ENCODE data around the gene DGAT2L6. TPM values are rescaled to one million over a fixed set of nuclear protein-coding genes. Genes with fewer than 3 reads are reported as not detected.

DGAT2L6 gene
- total and polyA plus RNA-seq, 8 donors = not detected

- ATAC-seq (no peak), DNase-seq (no peak), FAIRE-seq (no peak)
- WGBS, 2 donors = 74 to 80% methylated on average over 3 of the region's 3 CpGs
- Histone ChIP-seq H3K36me3 (no peaks in the 10 kb centered on the region), H3K9me3 (no peaks in the 10 kb centered on the region), H3K4me3 (no peak overlapping the region), H3K27ac (no peak overlapping the region), H3K27me3 (peaks cover 0 to 5% (median 0%) of the 10 kb centered on the region in 4 donors), H3K4me1 (no peaks in the 10 kb centered on the region)
- intact Hi-C loops (cut with DNase I) = no loop called here
- TF ChIP-seq, protein P1, sequence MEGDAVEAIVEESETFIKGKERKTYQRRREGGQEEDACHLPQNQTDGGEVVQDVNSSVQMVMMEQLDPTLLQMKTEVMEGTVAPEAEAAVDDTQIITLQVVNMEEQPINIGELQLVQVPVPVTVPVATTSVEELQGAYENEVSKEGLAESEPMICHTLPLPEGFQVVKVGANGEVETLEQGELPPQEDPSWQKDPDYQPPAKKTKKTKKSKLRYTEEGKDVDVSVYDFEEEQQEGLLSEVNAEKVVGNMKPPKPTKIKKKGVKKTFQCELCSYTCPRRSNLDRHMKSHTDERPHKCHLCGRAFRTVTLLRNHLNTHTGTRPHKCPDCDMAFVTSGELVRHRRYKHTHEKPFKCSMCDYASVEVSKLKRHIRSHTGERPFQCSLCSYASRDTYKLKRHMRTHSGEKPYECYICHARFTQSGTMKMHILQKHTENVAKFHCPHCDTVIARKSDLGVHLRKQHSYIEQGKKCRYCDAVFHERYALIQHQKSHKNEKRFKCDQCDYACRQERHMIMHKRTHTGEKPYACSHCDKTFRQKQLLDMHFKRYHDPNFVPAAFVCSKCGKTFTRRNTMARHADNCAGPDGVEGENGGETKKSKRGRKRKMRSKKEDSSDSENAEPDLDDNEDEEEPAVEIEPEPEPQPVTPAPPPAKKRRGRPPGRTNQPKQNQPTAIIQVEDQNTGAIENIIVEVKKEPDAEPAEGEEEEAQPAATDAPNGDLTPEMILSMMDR (IDR thresholded peaks at IDR 0.05) = no peak
These were observed 5.1 kb upstream of the DGAT2L6 start for GRCh38 chrX:70172221-70172620.

DNA sequence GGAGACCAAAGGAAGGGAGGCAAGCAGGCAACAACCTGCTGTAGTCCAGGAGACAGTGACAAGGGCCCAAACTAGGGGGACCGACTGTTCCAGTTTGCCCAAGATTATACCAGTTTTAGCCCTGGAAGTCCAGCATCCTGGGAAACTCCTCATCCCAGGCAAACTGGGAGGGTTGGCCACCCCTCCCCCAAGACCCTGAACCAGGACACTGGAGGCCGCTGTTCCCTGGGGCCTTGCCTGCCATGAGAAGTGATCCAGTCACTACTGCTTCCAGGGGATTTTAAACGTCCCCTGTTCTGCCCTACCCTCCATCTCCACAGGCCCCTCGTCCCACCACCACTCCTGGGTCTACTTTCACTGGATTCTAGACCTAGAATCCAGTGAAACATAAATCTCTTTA lies 4.3 kb upstream of the DGAT2L6 start:
- WGBS, 2 donors = 61 to 71% methylated on average over 4 of the region's 4 CpGs
- TF ChIP-seq, protein P1 (IDR thresholded peaks at IDR 0.05) = no peak
- Histone ChIP-seq H3K4me3 (no peak overlapping the region), H3K36me3 (no peaks in the 10 kb centered on the region), H3K27ac (no peak overlapping the region), H3K9me3 (no peaks in the 10 kb centered on the region), H3K27me3 (peaks cover 0 to 5% (median 0%) of the 10 kb centered on the region in 4 donors), H3K4me1 (no peaks in the 10 kb centered on the region)
- intact Hi-C loops (cut with DNase I) = no loop called here
- DNase-seq (no peak), ATAC-seq (no peak), FAIRE-seq (no peak)

DNA sequence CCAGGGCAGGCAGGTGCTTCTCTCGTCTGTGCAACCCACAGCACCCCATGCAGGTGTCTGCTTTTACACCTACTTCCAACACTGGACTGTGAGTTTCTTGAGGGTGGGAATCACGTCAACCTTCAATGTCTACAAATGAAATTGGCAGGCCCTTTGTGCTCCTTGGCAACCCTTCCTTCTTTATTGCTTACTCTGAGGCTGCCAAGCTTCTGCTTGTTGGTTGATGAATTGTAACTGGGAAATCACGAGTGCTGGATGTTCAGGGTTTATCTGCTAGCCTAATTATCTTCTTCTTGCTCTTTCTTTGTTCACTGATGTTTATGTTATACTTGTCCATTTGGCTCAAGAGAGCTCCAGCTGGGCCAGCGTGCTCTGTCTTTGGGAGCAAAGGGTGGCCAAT lies 2.5 kb upstream of the DGAT2L6 start:
- H3K9me3 ChIP-seq = no peaks in the 10 kb centered on the region
- no peak overlapping the region for H3K27ac ChIP-seq
- H3K27me3 ChIP-seq = peaks cover 0 to 5% (median 0%) of the 10 kb centered on the region in 4 donors
- H3K4me3 ChIP-seq = no peak overlapping the region
- FAIRE-seq = no peak
- intact Hi-C loops (cut with DNase I) = no loop called here
- no peaks in the 10 kb centered on the region for H3K36me3 ChIP-seq
- no peak for ATAC-seq
- TF ChIP-seq, protein P1 (IDR thresholded peaks at IDR 0.05) = no peak
- DNase-seq = no peak
- WGBS, 2 donors = 55 to 67% methylated on average over 4 of the region's 4 CpGs
- no peaks in the 10 kb centered on the region for H3K4me1 ChIP-seq

GRCh38 chrX:70175338-70175737 lies 1.9 kb upstream of the DGAT2L6 start:
- Histone ChIP-seq H3K9me3 (no peaks in the 10 kb centered on the region), H3K4me3 (no peak overlapping the region), H3K27me3 (peaks cover 0 to 6% (median 0%) of the 10 kb centered on the region in 4 donors), H3K36me3 (no peaks in the 10 kb centered on the region), H3K27ac (no peak overlapping the region), H3K4me1 (no peaks in the 10 kb centered on the region)
- intact Hi-C loops (cut with DNase I) = no loop called here
- DNase-seq (no peak), FAIRE-seq (no peak), ATAC-seq (no peak)
- TF ChIP-seq, protein P1 (IDR thresholded peaks at IDR 0.05) = no peak
- 70 to 75% methylated on average over 7 of the region's 7 CpGs for WGBS, 2 donors

GRCh38 chrX:70183091-70183490 lies 5.8 kb downstream of the DGAT2L6 start:
- Histone ChIP-seq H3K27ac (no peak overlapping the region), H3K4me3 (no peak overlapping the region), H3K27me3 (peaks cover 0 to 20% (median 3%) of the 10 kb centered on the region in 4 donors), H3K36me3 (no peaks in the 10 kb centered on the region), H3K4me1 (no peaks in the 10 kb centered on the region), H3K9me3 (no peaks in the 10 kb centered on the region)
- ATAC-seq (no peak), FAIRE-seq (no peak), DNase-seq (no peak)
- intact Hi-C loops (cut with DNase I) = no loop called here
- WGBS, 2 donors = 64 to 65% methylated on average over 5 of the region's 5 CpGs
- TF ChIP-seq, protein P1 (IDR thresholded peaks at IDR 0.05) = no peak
